Measurements from ENCODE around the gene SCLY. TPM values are rescaled to one million over a fixed set of nuclear protein-coding genes. Genes with fewer than 3 reads are reported as not detected.

Gene SCLY
- total RNA-seq, 1 experiment from 2014 or later: 40.1 TPM

DNA sequence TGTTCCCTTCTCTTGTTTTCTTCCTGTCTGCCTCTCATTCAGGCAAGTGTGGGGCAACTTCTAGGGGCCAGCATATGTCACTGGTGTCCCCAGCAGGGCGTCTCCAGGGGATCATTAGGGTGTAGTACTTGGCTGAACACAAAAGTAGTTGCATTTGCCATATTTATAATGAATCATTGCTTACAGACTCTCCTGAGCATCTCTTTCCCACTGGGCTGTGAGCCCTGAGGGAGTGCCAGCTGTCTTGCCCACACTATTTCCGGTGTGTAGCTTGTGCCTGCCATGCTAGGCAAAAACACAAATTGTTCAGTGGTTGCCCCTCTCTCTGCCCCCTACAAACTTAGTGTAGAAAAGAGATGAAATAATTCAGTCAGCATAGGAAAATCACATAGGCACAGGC is 40.8 kb upstream of the SCLY start:
- H3K9me3 Mint-ChIP-seq (ENCODE audit: unreplicated experiment): no peaks in the 10 kb centered on the region
- peak overlapping the region; percentile 53 for H3K27ac Mint-ChIP-seq (ENCODE audit: low read depth, unreplicated experiment)
- POLR2A ChIA-PET: interaction anchor here (0.9 kb wide), 1 partner anchor 146 kb away, joined by 5 read pairs; no protein-coding TSS in a partner anchor
- H3K4me3 Mint-ChIP-seq (ENCODE audit: unreplicated experiment): peak overlapping the region; percentile 16
- DNase-seq (ENCODE audit: unreplicated experiment): peak; percentile 59
- H3K27me3 Mint-ChIP-seq (ENCODE audit: insufficient read depth, unreplicated experiment): no peaks in the 10 kb centered on the region
- H3K4me1 Mint-ChIP-seq (ENCODE audit: insufficient read depth, unreplicated experiment): peaks cover 11% of the 10 kb centered on the region
- CTCF ChIA-PET: interaction anchor here (0.6 kb wide), 2 partner anchors 23 to 156 kb away, joined by 3 read pairs; no protein-coding TSS in a partner anchor
- intact Hi-C loops (cut with micrococcal nuclease): loop anchor here (10.0 kb wide), 1 partner anchor 505 kb away; no protein-coding TSS in a partner anchor
- TF ChIP-seq, protein P1, sequence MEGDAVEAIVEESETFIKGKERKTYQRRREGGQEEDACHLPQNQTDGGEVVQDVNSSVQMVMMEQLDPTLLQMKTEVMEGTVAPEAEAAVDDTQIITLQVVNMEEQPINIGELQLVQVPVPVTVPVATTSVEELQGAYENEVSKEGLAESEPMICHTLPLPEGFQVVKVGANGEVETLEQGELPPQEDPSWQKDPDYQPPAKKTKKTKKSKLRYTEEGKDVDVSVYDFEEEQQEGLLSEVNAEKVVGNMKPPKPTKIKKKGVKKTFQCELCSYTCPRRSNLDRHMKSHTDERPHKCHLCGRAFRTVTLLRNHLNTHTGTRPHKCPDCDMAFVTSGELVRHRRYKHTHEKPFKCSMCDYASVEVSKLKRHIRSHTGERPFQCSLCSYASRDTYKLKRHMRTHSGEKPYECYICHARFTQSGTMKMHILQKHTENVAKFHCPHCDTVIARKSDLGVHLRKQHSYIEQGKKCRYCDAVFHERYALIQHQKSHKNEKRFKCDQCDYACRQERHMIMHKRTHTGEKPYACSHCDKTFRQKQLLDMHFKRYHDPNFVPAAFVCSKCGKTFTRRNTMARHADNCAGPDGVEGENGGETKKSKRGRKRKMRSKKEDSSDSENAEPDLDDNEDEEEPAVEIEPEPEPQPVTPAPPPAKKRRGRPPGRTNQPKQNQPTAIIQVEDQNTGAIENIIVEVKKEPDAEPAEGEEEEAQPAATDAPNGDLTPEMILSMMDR (IDR thresholded peaks at IDR 0.05; ENCODE audit: unreplicated experiment): no peak
- peaks cover 60% of the 10 kb centered on the region for H3K36me3 Mint-ChIP-seq (ENCODE audit: insufficient read depth, unreplicated experiment)
- BruUV-seq (replicated peaks): no TSS peak

- no TSS peak for BruUV-seq (replicated peaks)
- peaks cover 16% of the 10 kb centered on the region for H3K4me1 Mint-ChIP-seq (ENCODE audit: insufficient read depth, unreplicated experiment)
- TF ChIP-seq, protein P1 (IDR thresholded peaks at IDR 0.05; ENCODE audit: unreplicated experiment): no peak
- no peak overlapping the region for H3K4me3 Mint-ChIP-seq (ENCODE audit: unreplicated experiment)
- no peak overlapping the region for H3K27ac Mint-ChIP-seq (ENCODE audit: low read depth, unreplicated experiment)
- ChIA-PET CTCF (no interaction called here), POLR2A (no interaction called here)
- no peaks in the 10 kb centered on the region for H3K9me3 Mint-ChIP-seq (ENCODE audit: unreplicated experiment)
- no peak for DNase-seq (ENCODE audit: unreplicated experiment)
- H3K36me3 Mint-ChIP-seq (ENCODE audit: insufficient read depth, unreplicated experiment): peaks cover 62% of the 10 kb centered on the region
- no peaks in the 10 kb centered on the region for H3K27me3 Mint-ChIP-seq (ENCODE audit: insufficient read depth, unreplicated experiment)
- intact Hi-C loops (cut with micrococcal nuclease): no loop called here
Observed at GRCh38 chr2:238020816-238021215, 40.0 kb upstream of the SCLY start.

DNA sequence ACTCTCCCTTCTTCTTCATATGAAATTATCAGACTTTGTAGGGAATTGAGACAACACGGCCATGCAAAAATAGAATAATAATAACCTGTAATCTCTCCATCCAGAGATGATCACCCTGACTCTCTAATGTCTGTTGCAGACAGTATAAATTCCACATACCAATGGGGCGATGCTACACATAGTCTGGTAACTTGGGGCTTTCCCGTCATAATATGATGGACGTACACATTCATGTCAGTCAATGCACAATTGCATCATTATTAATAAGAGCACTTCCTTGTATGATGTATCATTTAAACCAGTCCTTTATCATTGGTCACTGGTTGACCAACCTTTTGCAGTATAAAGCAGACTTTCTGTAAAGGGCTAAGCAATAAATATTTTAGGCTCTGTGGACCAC is 39.5 kb upstream of the SCLY start:
- BruUV-seq (replicated peaks): no TSS peak
- H3K9me3 Mint-ChIP-seq (ENCODE audit: unreplicated experiment): no peaks in the 10 kb centered on the region
- H3K4me3 Mint-ChIP-seq (ENCODE audit: unreplicated experiment): no peak overlapping the region
- TF ChIP-seq, protein P1 (IDR thresholded peaks at IDR 0.05; ENCODE audit: unreplicated experiment): no peak
- intact Hi-C loops (cut with micrococcal nuclease): no loop called here
- ChIA-PET POLR2A (no interaction called here), CTCF (no interaction called here)
- peak; percentile 16 for DNase-seq (ENCODE audit: unreplicated experiment)
- peak overlapping the region; percentile 61 for H3K27ac Mint-ChIP-seq (ENCODE audit: low read depth, unreplicated experiment)
- peaks cover 16% of the 10 kb centered on the region for H3K4me1 Mint-ChIP-seq (ENCODE audit: insufficient read depth, unreplicated experiment)
- no peaks in the 10 kb centered on the region for H3K27me3 Mint-ChIP-seq (ENCODE audit: insufficient read depth, unreplicated experiment)
- H3K36me3 Mint-ChIP-seq (ENCODE audit: insufficient read depth, unreplicated experiment): peaks cover 65% of the 10 kb centered on the region

DNA sequence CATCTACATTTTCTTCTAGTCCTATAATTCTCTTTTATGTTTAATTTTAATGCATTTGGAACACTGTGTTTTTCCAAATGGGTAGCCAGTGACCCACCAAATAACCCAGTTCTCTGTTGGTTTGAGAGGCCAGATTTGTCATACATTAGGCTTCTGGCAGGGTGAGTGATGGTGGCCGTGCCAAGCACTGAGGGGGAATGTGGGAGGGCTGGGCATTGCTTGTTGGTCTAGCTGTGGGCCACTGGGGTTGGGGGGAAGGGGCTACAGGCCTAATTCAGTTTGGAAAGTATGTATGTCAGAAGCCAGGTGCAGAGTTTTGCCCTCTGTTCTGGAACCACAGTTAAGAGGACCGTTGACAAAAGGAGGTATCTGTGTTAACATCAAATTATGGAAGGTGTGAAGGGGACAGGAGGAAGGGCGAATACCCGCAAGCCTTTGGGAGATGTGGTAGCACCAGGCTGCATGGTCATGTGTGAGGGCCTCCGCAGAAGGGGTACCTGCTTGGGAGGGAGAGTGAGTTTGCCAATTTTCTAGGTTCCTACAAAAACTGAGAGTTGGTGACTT is 38.1 kb upstream of the SCLY start:
- ChIA-PET CTCF (no interaction called here), POLR2A (no interaction called here)
- peak overlapping the region; percentile 61 for H3K27ac Mint-ChIP-seq (ENCODE audit: low read depth, unreplicated experiment)
- H3K4me1 Mint-ChIP-seq (ENCODE audit: insufficient read depth, unreplicated experiment): peaks cover 16% of the 10 kb centered on the region
- H3K27me3 Mint-ChIP-seq (ENCODE audit: insufficient read depth, unreplicated experiment): no peaks in the 10 kb centered on the region
- H3K9me3 Mint-ChIP-seq (ENCODE audit: unreplicated experiment): no peaks in the 10 kb centered on the region
- H3K4me3 Mint-ChIP-seq (ENCODE audit: unreplicated experiment): no peak overlapping the region
- DNase-seq (ENCODE audit: unreplicated experiment): no peak
- TF ChIP-seq, protein P1 (IDR thresholded peaks at IDR 0.05; ENCODE audit: unreplicated experiment): no peak
- H3K36me3 Mint-ChIP-seq (ENCODE audit: insufficient read depth, unreplicated experiment): peaks cover 67% of the 10 kb centered on the region
- intact Hi-C loops (cut with micrococcal nuclease): no loop called here
- BruUV-seq (replicated peaks): no TSS peak

Data from MCF 10A (cell line).